22Rv1 (cell line): ENCODE measurements around the gene ASXL2.

ENCODE experiments used
- H3K27ac ChIP-seq: fragments of 450-650 bp; 2 replicates; pipeline ENCODE4 v1.5.1; 2017
- ZFX ChIP-seq: fragments of 450-650 bp; IDR thresholded peaks from 2 replicates; pipeline ENCODE4 v1.6.1; 2017; ENCODE audit warnings: antibody characterized with exemption, borderline replicate concordance
- TF ChIP-seq, protein P1 (sequence below): fragments of 450-650 bp; IDR thresholded peaks from 2 replicates; pipeline ENCODE4 v1.5.1; 2017; ENCODE audit warnings: mild to moderate bottlenecking

The ASXL2 gene

DNA sequence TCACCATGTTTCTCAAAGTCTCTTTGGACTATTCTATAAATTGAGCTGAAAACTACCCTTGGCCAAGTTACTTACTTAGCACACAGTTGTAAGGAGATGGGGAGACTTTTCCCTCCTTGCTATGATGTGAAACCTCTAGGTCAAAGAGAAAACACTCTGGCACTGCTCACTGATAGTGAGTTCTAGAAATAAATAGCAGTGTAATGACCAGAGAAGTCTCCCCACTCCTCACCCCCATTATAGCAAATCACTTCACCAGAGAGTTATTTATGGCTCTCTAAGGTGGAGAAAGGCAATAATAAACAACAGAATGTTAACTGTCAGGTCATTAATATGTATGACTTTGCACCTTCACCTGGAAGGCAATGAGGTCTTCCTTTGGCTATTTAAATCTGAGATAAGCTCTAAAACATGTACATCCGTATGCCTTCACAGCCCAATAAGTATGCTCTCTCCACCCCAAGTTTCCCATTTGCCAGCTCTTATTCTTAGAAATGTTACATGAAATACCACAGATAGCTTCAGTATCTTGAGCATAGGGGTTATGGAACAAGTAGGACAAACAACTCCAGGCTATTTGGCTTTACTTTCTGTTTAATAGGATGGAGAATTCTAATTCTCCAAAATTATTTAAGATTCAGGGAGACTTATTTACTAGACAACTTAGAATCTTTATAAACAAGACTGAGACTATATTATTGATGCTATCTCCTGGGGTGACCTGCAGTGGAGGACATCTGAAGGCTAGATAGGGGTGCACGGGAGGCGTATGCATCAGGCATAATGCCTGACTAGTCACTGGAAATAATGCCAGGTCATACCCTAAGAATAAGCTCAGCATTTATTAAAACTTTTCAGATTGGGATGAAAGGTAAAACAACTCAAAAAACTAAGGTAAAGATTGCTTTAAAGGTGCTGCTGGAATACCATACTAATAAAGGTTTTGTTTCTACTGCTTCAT, 139.6 kb downstream of the ASXL2 start:
- TF ChIP-seq ZFX: no peak
- TF ChIP-seq, protein P1, sequence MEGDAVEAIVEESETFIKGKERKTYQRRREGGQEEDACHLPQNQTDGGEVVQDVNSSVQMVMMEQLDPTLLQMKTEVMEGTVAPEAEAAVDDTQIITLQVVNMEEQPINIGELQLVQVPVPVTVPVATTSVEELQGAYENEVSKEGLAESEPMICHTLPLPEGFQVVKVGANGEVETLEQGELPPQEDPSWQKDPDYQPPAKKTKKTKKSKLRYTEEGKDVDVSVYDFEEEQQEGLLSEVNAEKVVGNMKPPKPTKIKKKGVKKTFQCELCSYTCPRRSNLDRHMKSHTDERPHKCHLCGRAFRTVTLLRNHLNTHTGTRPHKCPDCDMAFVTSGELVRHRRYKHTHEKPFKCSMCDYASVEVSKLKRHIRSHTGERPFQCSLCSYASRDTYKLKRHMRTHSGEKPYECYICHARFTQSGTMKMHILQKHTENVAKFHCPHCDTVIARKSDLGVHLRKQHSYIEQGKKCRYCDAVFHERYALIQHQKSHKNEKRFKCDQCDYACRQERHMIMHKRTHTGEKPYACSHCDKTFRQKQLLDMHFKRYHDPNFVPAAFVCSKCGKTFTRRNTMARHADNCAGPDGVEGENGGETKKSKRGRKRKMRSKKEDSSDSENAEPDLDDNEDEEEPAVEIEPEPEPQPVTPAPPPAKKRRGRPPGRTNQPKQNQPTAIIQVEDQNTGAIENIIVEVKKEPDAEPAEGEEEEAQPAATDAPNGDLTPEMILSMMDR: no peak
- no peak overlapping the region for H3K27ac ChIP-seq

DNA sequence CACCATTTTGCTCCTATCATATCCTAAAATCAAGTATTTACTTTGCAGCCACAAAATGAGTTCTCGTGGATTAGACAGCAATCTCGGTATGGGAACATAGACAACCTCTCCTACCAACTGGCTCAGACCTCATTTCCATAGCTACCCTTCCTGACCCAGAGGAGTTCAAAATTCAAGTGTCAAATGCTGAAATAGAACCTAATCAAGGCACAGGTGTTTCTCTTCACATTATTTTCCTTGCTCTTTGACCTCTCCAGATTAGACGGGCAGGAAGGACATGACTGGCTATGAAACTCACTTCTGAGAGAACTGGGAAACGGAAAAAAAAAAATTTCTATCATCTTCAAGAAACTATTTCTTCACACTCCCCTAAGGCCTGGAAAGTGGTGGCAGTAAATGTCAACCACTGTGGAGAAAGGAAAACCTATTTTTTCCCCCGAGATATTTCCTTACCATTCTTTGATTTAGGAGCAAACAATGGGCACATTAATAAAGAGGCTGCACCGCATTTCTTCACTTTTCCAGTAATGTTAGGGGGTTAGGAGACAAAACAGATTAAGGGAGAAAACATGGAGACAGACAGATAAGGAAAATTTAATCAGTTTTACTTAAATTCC, 141.3 kb downstream of the ASXL2 start:
- H3K27ac ChIP-seq: no peak overlapping the region
- TF ChIP-seq ZFX: no peak
- TF ChIP-seq, protein P1: no peak

DNA sequence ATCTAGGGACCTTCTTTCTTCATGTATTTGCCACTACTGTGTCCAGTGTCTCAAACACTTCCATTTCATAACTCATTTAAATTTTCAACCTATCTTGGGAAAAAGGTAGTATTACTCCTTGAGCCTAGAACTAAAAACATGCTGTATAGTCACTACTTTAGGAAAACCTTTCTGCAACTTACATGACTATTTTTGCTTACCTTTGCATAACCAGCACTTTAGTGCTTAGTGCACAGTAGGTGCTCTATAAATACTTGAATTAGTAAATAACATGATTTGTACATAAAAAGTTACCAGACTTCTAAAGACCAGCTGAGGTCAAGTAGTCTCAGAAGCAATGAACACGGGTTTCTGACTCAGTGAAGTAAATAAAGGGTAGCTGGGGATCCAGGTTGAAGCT, 142.5 kb downstream of the ASXL2 start:
- TF ChIP-seq ZFX: no peak
- TF ChIP-seq, protein P1: no peak

DNA sequence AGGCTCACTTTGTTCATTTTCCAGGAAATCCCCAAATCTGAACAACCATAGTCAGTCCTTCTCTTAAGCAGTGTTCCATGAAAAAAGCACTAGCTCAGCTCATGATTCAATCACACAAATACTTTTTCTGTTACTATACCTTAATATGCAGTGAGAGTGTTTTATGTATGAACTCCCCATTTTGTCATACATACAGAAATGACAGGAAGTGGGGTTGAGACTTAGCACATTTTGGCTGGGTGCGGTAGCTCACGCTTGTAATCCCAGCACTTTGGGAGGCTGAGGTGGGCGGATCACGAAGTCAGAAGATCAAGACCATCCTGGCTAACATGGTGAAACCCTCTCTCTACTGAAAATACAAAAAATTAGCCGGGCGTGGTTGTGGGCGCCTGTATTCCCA, 149.7 kb downstream of the ASXL2 start:
- no peak overlapping the region for H3K27ac ChIP-seq
- TF ChIP-seq ZFX: no peak
- TF ChIP-seq, protein P1: no peak

More for the DNA sequence above, 142.5 kb downstream of the ASXL2 start:
- no peak overlapping the region for H3K27ac ChIP-seq

DNA sequence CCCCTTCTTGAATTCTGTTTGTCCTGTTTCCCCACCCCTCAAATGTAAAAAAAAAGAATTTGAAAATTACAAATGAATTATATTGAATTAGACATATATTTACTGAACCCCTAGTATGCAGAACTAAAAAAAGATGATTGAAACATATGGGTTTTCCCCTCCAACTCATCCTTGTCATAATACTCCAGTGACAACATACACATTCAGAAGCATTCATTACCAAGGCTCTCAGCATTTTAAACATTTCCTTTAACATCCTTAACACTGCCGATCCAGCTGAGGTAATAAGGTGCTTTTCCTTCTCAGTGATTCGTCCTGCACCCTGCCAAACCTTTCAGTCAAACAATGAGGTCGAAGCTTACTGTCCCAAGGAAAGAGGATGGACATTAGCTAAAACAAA, 151.8 kb downstream of the ASXL2 start:
- no peak overlapping the region for H3K27ac ChIP-seq
- TF ChIP-seq, protein P1: no peak
- no peak for TF ChIP-seq ZFX

DNA sequence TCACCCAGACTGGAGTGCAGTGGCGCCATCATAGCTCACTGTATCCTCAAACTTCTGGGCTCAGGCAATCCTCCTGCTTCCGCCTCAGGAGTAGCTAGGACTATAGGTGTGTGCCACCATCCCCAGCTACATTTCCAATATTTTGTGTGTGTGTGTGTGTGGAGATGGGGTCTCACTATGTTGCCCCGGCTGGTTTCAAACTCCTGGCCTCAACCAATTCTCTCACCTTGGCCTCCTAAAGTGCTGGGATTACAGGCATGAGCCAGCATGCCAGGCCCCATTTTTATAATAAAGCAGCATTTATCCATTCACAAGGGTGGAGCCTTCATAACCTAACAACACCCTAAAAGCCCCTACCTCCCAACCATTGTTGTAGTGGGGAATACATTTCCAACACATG, 152.4 kb downstream of the ASXL2 start:
- TF ChIP-seq ZFX: no peak
- TF ChIP-seq, protein P1: no peak

DNA sequence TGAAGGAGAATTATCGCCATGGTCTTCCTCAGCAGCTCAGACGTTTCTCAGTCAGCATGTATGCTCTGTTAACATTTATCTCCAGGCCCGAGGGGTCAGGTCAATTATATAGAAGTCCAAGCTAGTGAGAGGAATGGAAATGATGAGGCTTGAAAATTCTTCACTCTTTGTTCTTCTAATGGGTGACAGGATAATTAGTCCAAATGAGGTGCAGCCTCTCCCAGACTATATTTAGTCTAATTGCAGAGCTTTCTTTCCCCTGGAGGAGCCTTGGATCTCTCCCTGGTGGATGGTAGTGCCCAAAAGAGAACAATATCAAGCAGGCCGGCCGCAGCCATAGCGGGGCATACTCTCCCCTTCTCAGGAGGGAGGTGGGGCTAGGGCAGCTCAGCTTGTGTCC, 153.5 kb downstream of the ASXL2 start:
- H3K27ac ChIP-seq: no peak overlapping the region
- no peak for TF ChIP-seq ZFX
- TF ChIP-seq, protein P1: no peak

More for the DNA sequence above, 152.4 kb downstream of the ASXL2 start:
- no peak overlapping the region for H3K27ac ChIP-seq
